ENCODE data around the gene BRD4. TPM values are rescaled to one million over a fixed set of nuclear protein-coding genes. Genes with fewer than 3 reads are reported as not detected.
A peak's percentile ranks its signal among the peaks of the same experiment; 100 is the strongest.

The BRD4 gene
- total RNA-seq, 1 experiment from 2014 or later = 144 TPM

DNA sequence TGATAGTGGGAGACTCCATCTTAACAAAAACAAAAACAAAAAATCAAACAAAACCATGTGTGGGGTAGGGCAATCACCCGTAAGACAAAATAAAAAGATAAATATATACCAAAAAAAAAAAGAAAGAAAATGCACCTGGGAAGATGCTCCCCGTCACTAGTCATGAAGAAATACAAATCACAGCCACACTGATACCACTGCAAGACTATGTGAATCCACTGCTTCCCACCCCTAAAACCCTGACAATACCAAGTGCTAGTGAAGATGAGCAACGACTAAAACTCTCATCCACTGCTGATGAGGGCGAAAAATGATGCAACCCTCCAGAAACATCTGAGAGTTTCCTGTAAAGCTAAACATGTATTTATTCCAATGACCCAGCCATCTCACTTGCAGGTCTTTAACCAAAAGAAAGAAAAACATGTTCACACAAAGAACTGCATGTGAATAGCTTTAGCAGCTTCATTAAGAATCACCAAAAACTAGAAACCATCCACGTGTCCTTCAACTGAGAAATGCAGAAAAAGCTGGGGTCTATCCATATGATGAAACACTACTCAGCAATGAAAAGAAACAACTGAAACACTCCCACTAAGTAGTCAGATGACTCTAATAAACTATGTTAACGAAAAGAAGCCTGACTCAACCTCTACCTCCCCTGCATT lies 31.7 kb downstream of the BRD4 start:
- no CpG with 5 or more reads among the region's 6 CpGs for WGBS (ENCODE audit: extremely low coverage, insufficient read length, low lambda C conversion rate)
- no peaks in the 10 kb centered on the region for H4K20me1 ChIP-seq (ENCODE audit: control insufficient read depth, insufficient read depth, insufficient read length)
- H2BK12ac ChIP-seq (ENCODE audit: insufficient read length, low read depth, low read length) = no peak overlapping the region
- Mint-ChIP-seq H3K4me1 (peaks cover 51 to 53% of the 10 kb centered on the region in 2 experiments), H3K27ac (peak overlapping the region; percentile 58 to 76 (median 63); a peak in 5 of 7 replicates), H3K9me3 (peaks cover 0 to 2% of the 10 kb centered on the region in 2 experiments; a peak in 1 of 5 replicates), H3K36me3 (ENCODE audit: insufficient read depth in 1 of 3, low read depth in 3 of 3) (peaks cover 5 to 19% (median 12%) of the 10 kb centered on the region in 3 experiments; a peak in 6 of 7 replicates), H3K27me3 (ENCODE audit: low read depth) (no peaks in the 10 kb centered on the region), H3K4me3 (no peak overlapping the region)
- no peak overlapping the region for H4K5ac ChIP-seq (ENCODE audit: insufficient read length, low read depth, low read length)
- H3K4me1 ChIP-seq (ENCODE audit: insufficient read depth, low read length) = peaks cover 15% of the 10 kb centered on the region
- H2BK5ac ChIP-seq (ENCODE audit: insufficient read length, low read length) = no peak overlapping the region
- H2BK15ac ChIP-seq (ENCODE audit: low read depth, low read length) = no peak overlapping the region
- no peak for DNase-seq
- H3K4ac ChIP-seq (ENCODE audit: low read depth, low read length) = no peak overlapping the region
- H3K14ac ChIP-seq (ENCODE audit: insufficient read depth, low read length) = no peak overlapping the region
- no peak overlapping the region for H4K91ac ChIP-seq (ENCODE audit: insufficient read length, low read depth, low read length)
- no peak overlapping the region for H3T11ph ChIP-seq (ENCODE audit: low read length)
- TF ChIP-seq, protein P1, sequence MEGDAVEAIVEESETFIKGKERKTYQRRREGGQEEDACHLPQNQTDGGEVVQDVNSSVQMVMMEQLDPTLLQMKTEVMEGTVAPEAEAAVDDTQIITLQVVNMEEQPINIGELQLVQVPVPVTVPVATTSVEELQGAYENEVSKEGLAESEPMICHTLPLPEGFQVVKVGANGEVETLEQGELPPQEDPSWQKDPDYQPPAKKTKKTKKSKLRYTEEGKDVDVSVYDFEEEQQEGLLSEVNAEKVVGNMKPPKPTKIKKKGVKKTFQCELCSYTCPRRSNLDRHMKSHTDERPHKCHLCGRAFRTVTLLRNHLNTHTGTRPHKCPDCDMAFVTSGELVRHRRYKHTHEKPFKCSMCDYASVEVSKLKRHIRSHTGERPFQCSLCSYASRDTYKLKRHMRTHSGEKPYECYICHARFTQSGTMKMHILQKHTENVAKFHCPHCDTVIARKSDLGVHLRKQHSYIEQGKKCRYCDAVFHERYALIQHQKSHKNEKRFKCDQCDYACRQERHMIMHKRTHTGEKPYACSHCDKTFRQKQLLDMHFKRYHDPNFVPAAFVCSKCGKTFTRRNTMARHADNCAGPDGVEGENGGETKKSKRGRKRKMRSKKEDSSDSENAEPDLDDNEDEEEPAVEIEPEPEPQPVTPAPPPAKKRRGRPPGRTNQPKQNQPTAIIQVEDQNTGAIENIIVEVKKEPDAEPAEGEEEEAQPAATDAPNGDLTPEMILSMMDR (conservative IDR thresholded peaks at IDR 0.05) = no peak
- H3K56ac ChIP-seq (ENCODE audit: insufficient read length, low read depth, low read length) = no peak overlapping the region
- H2AFZ ChIP-seq (ENCODE audit: low read length) = no peak overlapping the region
- H3K79me1 ChIP-seq (ENCODE audit: insufficient read depth, low read depth, low read length, poor library complexity, severe bottlenecking) = peaks cover 16% of the 10 kb centered on the region
- no peaks in the 10 kb centered on the region for H3K23me2 ChIP-seq (ENCODE audit: insufficient read length, low read depth, low read length, poor library complexity, severe bottlenecking)
- H2BK120ac ChIP-seq (ENCODE audit: low read depth, low read length, poor library complexity, severe bottlenecking) = no peak overlapping the region
- H2BK20ac ChIP-seq (ENCODE audit: low read depth, low read length, poor library complexity, severe bottlenecking) = no peak overlapping the region
- no peak overlapping the region for H3K23ac ChIP-seq (ENCODE audit: insufficient read length, low read depth, low read length)
- no peak overlapping the region for H4K8ac ChIP-seq (replicated peaks; ENCODE audit: insufficient read length, low read depth, low read length)
- H3K4me2 ChIP-seq (ENCODE audit: insufficient read depth, insufficient read length, low read length) = no peak overlapping the region
- no peak overlapping the region for H3K18ac ChIP-seq (ENCODE audit: insufficient read length, low read depth, low read length)
- peaks cover 84% of the 10 kb centered on the region for H3K79me2 ChIP-seq (ENCODE audit: insufficient read depth, low read length)
- H3K9me3 ChIP-seq (ENCODE audit: control insufficient read depth, low read depth, low read length) = no peaks in the 10 kb centered on the region
- no peaks in the 10 kb centered on the region for H3K27me3 ChIP-seq (ENCODE audit: insufficient read depth, low read length)
- H3K27ac ChIP-seq (ENCODE audit: insufficient read length, low read depth, low read length) = no peak overlapping the region
- H3K9ac ChIP-seq (ENCODE audit: extremely low read depth, insufficient read length, low read length) = no peak overlapping the region
- no peak overlapping the region for H2AK5ac ChIP-seq (ENCODE audit: insufficient read length, low read length)
